Liver (tissue), 9 donors: Measurements from ENCODE around the gene FEM1B. TPM values are rescaled to one million over a fixed set of nuclear protein-coding genes. Genes with fewer than 3 reads are reported as not detected.

ENCODE experiments used
- DNase-seq: peaks from one replicate; pipeline ENCODE4 v3.0.0-alpha.2; 2017; ENCODE audit warnings: low spot score
- H3K27ac ChIP-seq, 2 donors: one replicate each; pipeline ENCODE4 v1.7.0; 2013; ENCODE audit warnings: inconsistent platforms in 2 of 2, low read length in 2 of 2, control low read depth in 1 of 2, low read depth in 1 of 2, mild to moderate bottlenecking in 1 of 2
- H3K27me3 ChIP-seq, 4 donors: one replicate each; pipeline versions ENCODE4 v1.6.1 to v1.7.0; 2013; ENCODE audit warnings: low read length in 3 of 4, inconsistent platforms in 1 of 4, mild to moderate bottlenecking in 1 of 4, moderate library complexity in 1 of 4; ENCODE audit not compliant: control insufficient read depth in 4 of 4, insufficient read depth in 4 of 4
- H3K36me3 ChIP-seq, 4 donors: one replicate each; pipeline versions ENCODE4 v1.6.1 to v1.7.0; 2013; ENCODE audit warnings: low read length in 3 of 4, mild to moderate bottlenecking in 3 of 4, low read depth in 1 of 4, moderate library complexity in 1 of 4; ENCODE audit not compliant: control insufficient read depth in 4 of 4, insufficient read depth in 3 of 4
- H3K4me1 ChIP-seq, 4 donors: one replicate each; pipeline versions ENCODE4 v1.6.1 to v1.7.0; 2013; ENCODE audit warnings: low read length in 3 of 4, mild to moderate bottlenecking in 3 of 4, moderate library complexity in 1 of 4; ENCODE audit not compliant: control insufficient read depth in 4 of 4, insufficient read depth in 4 of 4
- H3K4me3 ChIP-seq, 3 donors: one replicate each; pipeline versions ENCODE4 v1.6.1 to v1.7.0; 2013; ENCODE audit warnings: low read length in 3 of 3, control low read depth in 1 of 3, low read depth in 1 of 3, mild to moderate bottlenecking in 1 of 3
- H3K9ac ChIP-seq, 2 donors: one replicate each; pipeline ENCODE4 v1.7.0; 2013; ENCODE audit warnings: low read length in 2 of 2, mild to moderate bottlenecking in 2 of 2, moderate library complexity in 2 of 2, control low read depth in 1 of 2, low read depth in 1 of 2
- H3K9me3 ChIP-seq, 4 donors: one replicate each; pipeline versions ENCODE4 v1.6.1 to v1.7.0; 2013; ENCODE audit warnings: low read length in 3 of 4; ENCODE audit not compliant: control insufficient read depth in 4 of 4
- EGR1 ChIP-seq, 2 donors: IDR thresholded peaks; 2 replicates each; pipeline ENCODE4 v1.6.1; 2016 to 2018; ENCODE audit warnings: antibody characterized with exemption in 2 of 2, low read depth in 2 of 2
- FOXA1 ChIP-seq: IDR thresholded peaks from 2 replicates; pipeline ENCODE4 v1.6.1; 2016; ENCODE audit warnings: antibody characterized with exemption
- FOXA2 ChIP-seq: IDR thresholded peaks from 2 replicates; pipeline ENCODE4 v1.6.1; 2016; ENCODE audit warnings: antibody characterized with exemption
- GABPA ChIP-seq, 2 donors: IDR thresholded peaks in 1 of 2; conservative IDR thresholded peaks in 1 of 2; 2 replicates each; pipeline ENCODE4 v1.6.1; 2016; ENCODE audit warnings: antibody characterized with exemption in 2 of 2, mild to moderate bottlenecking in 1 of 2, moderate library complexity in 1 of 2
- HNF4A ChIP-seq, 2 donors: conservative IDR thresholded peaks; 2 replicates each; pipeline ENCODE4 v1.6.1; 2016; ENCODE audit warnings: antibody characterized with exemption in 2 of 2, mild to moderate bottlenecking in 2 of 2
- HNF4G ChIP-seq: IDR thresholded peaks from 2 replicates; pipeline ENCODE4 v1.6.1; 2016; ENCODE audit warnings: antibody characterized with exemption
- JUND ChIP-seq, 2 donors: IDR thresholded peaks; 2 replicates each; pipeline ENCODE4 v1.6.1; 2016; ENCODE audit warnings: antibody characterized with exemption in 2 of 2
- NR2F2 ChIP-seq: IDR thresholded peaks from 2 replicates; pipeline ENCODE4 v1.6.1; 2016; ENCODE audit warnings: antibody characterized with exemption
- RAD21 ChIP-seq, 2 donors: IDR thresholded peaks; 2 replicates each; pipeline ENCODE4 v1.6.1; 2016; ENCODE audit warnings: antibody characterized with exemption in 2 of 2, mild to moderate bottlenecking in 2 of 2
- RXRA ChIP-seq, 2 donors: IDR thresholded peaks; 2 replicates each; pipeline ENCODE4 v1.6.1; 2017 to 2018; ENCODE audit warnings: antibody characterized with exemption in 2 of 2, mild to moderate bottlenecking in 1 of 2
- SP1 ChIP-seq: IDR thresholded peaks from 2 replicates; pipeline ENCODE4 v1.6.1; 2018; ENCODE audit warnings: antibody characterized with exemption, mild to moderate bottlenecking
- TAF1 ChIP-seq: conservative IDR thresholded peaks from 2 replicates; pipeline ENCODE4 v1.6.1; 2016; ENCODE audit warnings: antibody characterized with exemption, mild to moderate bottlenecking
- YY1 ChIP-seq: IDR thresholded peaks from 2 replicates; pipeline ENCODE4 v1.6.1; 2016; ENCODE audit warnings: antibody characterized with exemption, mild to moderate bottlenecking
- WGBS: extraction: QIAGEN DNeasy Blood & Tissue Kit; methylation state at CpG from one replicate; pipeline ENCODE4 v1.1.7; 2013; 5-methylcytosine and 5-hydroxymethylcytosine counted together
- polyA plus RNA-seq, 2 donors: library from polyadenylated mRNA; stranded (reverse) in 1 of 2; unstranded in 1 of 2; fragments of 200-250 nt in 1 of 2; fragments of >200 nt in 1 of 2; fragmentation: Nextera tagmentation in 1 of 2; extraction: Ambion mirVana in 1 of 2; gene quantifications; one replicate each; pipeline versions ENCODE4 v1.2.1 to v1.2.3, GENCODE V29; 2013 to 2015
- total RNA-seq, 2 donors: library from RNA; depleted of rRNA; stranded (reverse); fragments of >200 nt; gene quantifications; one replicate each; pipeline ENCODE4 v1.2.3, GENCODE V29; 2014
- TF ChIP-seq, protein P1 (sequence below): IDR thresholded peaks from 2 replicates; pipeline ENCODE4 v1.6.1; 2016; ENCODE audit warnings: antibody characterized with exemption
- TF ChIP-seq, protein P2 (sequence below): IDR thresholded peaks from 2 replicates; pipeline ENCODE4 v1.6.1; 2016; ENCODE audit warnings: antibody characterized with exemption
- TF ChIP-seq, protein P3 (sequence below): IDR thresholded peaks from 2 replicates; pipeline ENCODE4 v1.6.1; 2016; ENCODE audit warnings: antibody characterized with exemption, mild to moderate bottlenecking
- TF ChIP-seq, protein P4 (sequence below): IDR thresholded peaks from 2 replicates; pipeline ENCODE4 v1.6.1; 2016; ENCODE audit warnings: antibody characterized with exemption
- TF ChIP-seq, protein P5 (sequence below): fragments of 150-350 bp; IDR thresholded peaks from 2 replicates; pipeline ENCODE4 v1.5.1; 2017; ENCODE audit warnings: improper control_type of control experiment, low read depth, low read length; ENCODE audit not compliant: missing input control
- donor health status: healthy.
- donor health status: healthy.
- donor health status: healthy.
- donor health status: healthy.
- donor health status: healthy.

FEM1B gene
- total and polyA plus RNA-seq, 4 donors, result 6.2 to 39.5 (median 17.8) TPM

DNA sequence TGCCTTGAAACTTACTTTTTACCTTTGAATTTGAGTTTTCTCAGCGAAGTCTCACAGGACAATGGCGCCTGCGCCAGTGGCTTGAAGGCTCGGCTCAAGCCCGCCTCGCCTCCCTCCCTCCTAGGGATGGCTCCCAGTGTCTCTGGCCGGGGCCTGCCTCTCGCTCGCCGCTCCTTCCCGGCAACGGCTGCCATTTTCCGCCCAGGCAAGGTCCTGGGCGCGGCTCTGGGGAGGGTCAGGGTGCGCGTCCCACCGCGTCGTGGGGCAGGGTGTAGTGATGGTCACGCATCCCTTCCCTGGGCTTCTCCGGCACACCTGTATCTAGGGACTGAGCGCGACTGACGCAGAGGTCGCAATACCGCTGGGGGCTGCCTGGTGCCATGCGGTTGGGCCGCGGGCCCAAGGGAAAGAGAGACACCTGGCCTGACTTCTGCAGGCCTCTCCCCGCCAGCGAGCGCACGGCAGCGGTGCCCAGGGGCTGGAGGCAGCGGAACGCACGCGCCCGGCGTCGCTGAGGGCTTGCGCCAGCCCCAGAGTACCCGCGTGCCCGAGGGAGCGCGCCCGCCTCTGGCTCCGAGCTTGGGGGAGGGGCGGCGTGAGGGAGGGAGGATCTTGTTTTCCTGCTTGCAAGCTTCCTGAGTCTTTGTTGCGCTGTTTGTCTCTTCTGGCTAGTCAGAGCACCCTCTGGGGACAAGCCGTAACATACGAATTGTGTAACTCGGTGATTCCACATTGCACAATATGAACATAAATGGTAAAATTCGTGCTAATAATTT lies 20.7 kb upstream of the FEM1B start:
- peak; percentile 82 for DNase-seq
- TF ChIP-seq JUND (IDR thresholded peaks at IDR 0.05), result peak; percentile 70 to 75
- TF ChIP-seq GABPA (IDR thresholded peaks at IDR 0.05 in 1 of 2, conservative IDR thresholded peaks at IDR 0.05 in 1 of 2), result peak in 1 of 2 donors; percentile 47
- peak in 1 of 2 donors; percentile 76 for TF ChIP-seq EGR1 (IDR thresholded peaks at IDR 0.05; ENCODE audit: low read depth in 2 of 2)
- TF ChIP-seq, protein P1, sequence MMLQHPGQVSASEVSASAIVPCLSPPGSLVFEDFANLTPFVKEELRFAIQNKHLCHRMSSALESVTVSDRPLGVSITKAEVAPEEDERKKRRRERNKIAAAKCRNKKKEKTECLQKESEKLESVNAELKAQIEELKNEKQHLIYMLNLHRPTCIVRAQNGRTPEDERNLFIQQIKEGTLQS, result peak; percentile 43
- TF ChIP-seq, protein P2, sequence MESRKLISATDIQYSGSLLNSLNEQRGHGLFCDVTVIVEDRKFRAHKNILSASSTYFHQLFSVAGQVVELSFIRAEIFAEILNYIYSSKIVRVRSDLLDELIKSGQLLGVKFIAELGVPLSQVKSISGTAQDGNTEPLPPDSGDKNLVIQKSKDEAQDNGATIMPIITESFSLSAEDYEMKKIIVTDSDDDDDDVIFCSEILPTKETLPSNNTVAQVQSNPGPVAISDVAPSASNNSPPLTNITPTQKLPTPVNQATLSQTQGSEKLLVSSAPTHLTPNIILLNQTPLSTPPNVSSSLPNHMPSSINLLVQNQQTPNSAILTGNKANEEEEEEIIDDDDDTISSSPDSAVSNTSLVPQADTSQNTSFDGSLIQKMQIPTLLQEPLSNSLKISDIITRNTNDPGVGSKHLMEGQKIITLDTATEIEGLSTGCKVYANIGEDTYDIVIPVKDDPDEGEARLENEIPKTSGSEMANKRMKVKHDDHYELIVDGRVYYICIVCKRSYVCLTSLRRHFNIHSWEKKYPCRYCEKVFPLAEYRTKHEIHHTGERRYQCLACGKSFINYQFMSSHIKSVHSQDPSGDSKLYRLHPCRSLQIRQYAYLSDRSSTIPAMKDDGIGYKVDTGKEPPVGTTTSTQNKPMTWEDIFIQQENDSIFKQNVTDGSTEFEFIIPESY, result peak; percentile 60
- peak; percentile 81 to 82 for TF ChIP-seq HNF4A (conservative IDR thresholded peaks at IDR 0.05)
- TF ChIP-seq, protein P3, sequence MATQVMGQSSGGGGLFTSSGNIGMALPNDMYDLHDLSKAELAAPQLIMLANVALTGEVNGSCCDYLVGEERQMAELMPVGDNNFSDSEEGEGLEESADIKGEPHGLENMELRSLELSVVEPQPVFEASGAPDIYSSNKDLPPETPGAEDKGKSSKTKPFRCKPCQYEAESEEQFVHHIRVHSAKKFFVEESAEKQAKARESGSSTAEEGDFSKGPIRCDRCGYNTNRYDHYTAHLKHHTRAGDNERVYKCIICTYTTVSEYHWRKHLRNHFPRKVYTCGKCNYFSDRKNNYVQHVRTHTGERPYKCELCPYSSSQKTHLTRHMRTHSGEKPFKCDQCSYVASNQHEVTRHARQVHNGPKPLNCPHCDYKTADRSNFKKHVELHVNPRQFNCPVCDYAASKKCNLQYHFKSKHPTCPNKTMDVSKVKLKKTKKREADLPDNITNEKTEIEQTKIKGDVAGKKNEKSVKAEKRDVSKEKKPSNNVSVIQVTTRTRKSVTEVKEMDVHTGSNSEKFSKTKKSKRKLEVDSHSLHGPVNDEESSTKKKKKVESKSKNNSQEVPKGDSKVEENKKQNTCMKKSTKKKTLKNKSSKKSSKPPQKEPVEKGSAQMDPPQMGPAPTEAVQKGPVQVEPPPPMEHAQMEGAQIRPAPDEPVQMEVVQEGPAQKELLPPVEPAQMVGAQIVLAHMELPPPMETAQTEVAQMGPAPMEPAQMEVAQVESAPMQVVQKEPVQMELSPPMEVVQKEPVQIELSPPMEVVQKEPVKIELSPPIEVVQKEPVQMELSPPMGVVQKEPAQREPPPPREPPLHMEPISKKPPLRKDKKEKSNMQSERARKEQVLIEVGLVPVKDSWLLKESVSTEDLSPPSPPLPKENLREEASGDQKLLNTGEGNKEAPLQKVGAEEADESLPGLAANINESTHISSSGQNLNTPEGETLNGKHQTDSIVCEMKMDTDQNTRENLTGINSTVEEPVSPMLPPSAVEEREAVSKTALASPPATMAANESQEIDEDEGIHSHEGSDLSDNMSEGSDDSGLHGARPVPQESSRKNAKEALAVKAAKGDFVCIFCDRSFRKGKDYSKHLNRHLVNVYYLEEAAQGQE, result peak; percentile 81
- TF ChIP-seq NR2F2, result no peak
- TF ChIP-seq, protein P4, sequence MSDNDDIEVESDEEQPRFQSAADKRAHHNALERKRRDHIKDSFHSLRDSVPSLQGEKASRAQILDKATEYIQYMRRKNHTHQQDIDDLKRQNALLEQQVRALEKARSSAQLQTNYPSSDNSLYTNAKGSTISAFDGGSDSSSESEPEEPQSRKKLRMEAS, result peak; percentile 84
- TF ChIP-seq RAD21 (IDR thresholded peaks at IDR 0.05), result peak; percentile 48 to 71
- peak; percentile 22 for TF ChIP-seq FOXA2
- no peak for TF ChIP-seq HNF4G
- peak; percentile 50 for TF ChIP-seq TAF1
- peak; percentile 22 for TF ChIP-seq FOXA1
- peak; percentile 66 to 75 for TF ChIP-seq RXRA (IDR thresholded peaks at IDR 0.05)
- TF ChIP-seq SP1, result peak; percentile 72
- TF ChIP-seq, protein P5, sequence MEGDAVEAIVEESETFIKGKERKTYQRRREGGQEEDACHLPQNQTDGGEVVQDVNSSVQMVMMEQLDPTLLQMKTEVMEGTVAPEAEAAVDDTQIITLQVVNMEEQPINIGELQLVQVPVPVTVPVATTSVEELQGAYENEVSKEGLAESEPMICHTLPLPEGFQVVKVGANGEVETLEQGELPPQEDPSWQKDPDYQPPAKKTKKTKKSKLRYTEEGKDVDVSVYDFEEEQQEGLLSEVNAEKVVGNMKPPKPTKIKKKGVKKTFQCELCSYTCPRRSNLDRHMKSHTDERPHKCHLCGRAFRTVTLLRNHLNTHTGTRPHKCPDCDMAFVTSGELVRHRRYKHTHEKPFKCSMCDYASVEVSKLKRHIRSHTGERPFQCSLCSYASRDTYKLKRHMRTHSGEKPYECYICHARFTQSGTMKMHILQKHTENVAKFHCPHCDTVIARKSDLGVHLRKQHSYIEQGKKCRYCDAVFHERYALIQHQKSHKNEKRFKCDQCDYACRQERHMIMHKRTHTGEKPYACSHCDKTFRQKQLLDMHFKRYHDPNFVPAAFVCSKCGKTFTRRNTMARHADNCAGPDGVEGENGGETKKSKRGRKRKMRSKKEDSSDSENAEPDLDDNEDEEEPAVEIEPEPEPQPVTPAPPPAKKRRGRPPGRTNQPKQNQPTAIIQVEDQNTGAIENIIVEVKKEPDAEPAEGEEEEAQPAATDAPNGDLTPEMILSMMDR, result no peak
- TF ChIP-seq YY1, result peak; percentile 74
- peaks cover 0 to 17% (median 9%) of the 10 kb centered on the region in 4 donors for H3K4me1 ChIP-seq
- H3K9ac ChIP-seq, result peak overlapping the region; percentile 68 to 83
- peak overlapping the region; percentile 94 to 96 for H3K27ac ChIP-seq
- H3K9me3 ChIP-seq, result no peaks in the 10 kb centered on the region
- peak overlapping the region; percentile 51 to 75 (median 73) for H3K4me3 ChIP-seq
- WGBS, result 10% methylated on average over 57 of the region's 57 CpGs
- no peaks in the 10 kb centered on the region for H3K36me3 ChIP-seq
- H3K27me3 ChIP-seq, result no peaks in the 10 kb centered on the region
